ENCODE results near the gene DYSF. TPM values are rescaled to one million over a fixed set of nuclear protein-coding genes. Genes with fewer than 3 reads are reported as not detected.
"Not testable (repeated sequence)": the region's sequence is repeated elsewhere in the genome, so short reads cannot be mapped to it uniquely, and the experiment has no call there.

The DYSF gene
- polyA plus RNA-seq, 1 of the 3 experiments (the other 2 are of a cell fraction) = 0.10 TPM

DNA sequence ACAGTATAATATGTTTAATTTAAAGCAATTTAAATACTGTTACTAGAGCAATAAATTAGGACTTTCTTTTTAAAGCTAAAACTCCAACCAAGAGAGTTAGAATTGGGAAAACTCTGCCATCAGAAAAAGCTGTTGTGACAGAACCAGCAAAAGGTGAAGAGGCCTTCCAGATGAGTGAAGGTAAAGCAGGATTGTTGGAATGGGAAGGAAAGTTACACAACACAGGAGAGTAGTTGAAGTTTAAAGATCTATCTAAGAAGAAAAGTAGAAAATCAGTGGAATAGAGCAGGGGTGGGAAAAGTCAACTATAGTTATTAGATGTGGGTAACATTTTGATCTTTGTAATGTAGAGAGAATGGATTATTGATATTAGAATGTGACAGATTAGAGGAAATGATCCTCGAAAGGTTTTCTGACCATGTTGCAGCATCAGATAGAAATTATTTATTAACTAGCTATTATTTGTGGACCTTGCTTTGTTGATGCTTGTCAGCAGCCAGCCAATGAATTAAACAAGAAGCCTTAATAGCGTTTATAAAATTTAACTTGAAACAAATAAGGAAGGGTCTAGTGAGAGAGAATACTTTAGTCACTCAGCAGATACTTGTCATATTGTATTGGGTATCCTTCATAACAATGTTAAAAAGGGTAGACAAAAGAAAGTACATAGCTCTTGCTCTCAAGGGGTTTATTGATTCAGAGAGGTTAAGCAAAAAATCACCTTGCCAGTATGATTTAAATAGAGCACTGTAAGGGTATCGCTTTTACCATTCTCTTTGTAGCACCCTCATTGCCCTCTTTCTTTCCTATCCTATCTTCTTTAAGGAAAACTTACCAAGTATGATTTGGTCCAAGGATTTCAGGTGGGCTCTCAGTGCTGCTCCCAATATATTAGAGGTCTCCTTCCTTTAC, 24.6 kb upstream of the DYSF start:
- Histone ChIP-seq H3K9me2 (no peaks in the 10 kb centered on the region), H3K79me2 (ENCODE audit: insufficient read depth) (no peaks in the 10 kb centered on the region), H3K9ac (no peak overlapping the region), H2AFZ (ENCODE audit: low read depth) (no peak overlapping the region), H3F3A (replicated peaks; ENCODE audit: insufficient read depth) (no peaks in the 10 kb centered on the region), H3K27me3 (ENCODE audit: insufficient read depth) (no peaks in the 10 kb centered on the region), H3K9me3 (no peaks in the 10 kb centered on the region), H3K27ac (ENCODE audit: low read depth in 2 of 2, low read length in 1 of 2) (no peak overlapping the region), H3K4me2 (no peak overlapping the region), H4K20me1 (ENCODE audit: insufficient read depth) (no peaks in the 10 kb centered on the region), H3K36me3 (replicated peaks in 1 of 2; ENCODE audit: control insufficient read depth in 1 of 2, insufficient read depth in 2 of 2, low read length in 1 of 2) (peaks cover 75 to 89% of the 10 kb centered on the region in 2 experiments), H3K4me1 (ENCODE audit: control insufficient read depth in 1 of 2, insufficient read depth in 2 of 2, low read depth in 1 of 2, low read length in 1 of 2) (no peaks in the 10 kb centered on the region), H3K4me3 (ENCODE audit: low read depth in 2 of 2, low read length in 1 of 2) (no peak overlapping the region)
- POLR2A ChIA-PET = no interaction called here
- CTCF ChIA-PET = interaction anchor here (0.6 kb wide), 1 partner anchor 140 kb away, joined by 3 read pairs; no protein-coding TSS in a partner anchor
- 96% methylated on average over 3 of the region's 3 CpGs for WGBS (ENCODE audit: low lambda C conversion rate)
- no peak for DNase-seq
- TF ChIP-seq CTCF (IDR thresholded peaks at IDR 0.05) = no peak

GRCh38 chr2:71445142-71445541, 8.2 kb upstream of the DYSF start:
- DNase-seq; CTCF ChIA-PET; H3K9me2 ChIP-seq; H3K27me3 ChIP-seq (ENCODE audit: insufficient read depth); H3K9me3 ChIP-seq; H3K4me2 ChIP-seq; H3K4me1 ChIP-seq (ENCODE audit: control insufficient read depth in 1 of 2, insufficient read depth in 2 of 2, low read depth in 1 of 2, low read length in 1 of 2); H2AFZ ChIP-seq (ENCODE audit: low read depth); H3K79me2 ChIP-seq (ENCODE audit: insufficient read depth); POLR2A ChIA-PET; H3K27ac ChIP-seq (ENCODE audit: low read depth in 2 of 2, low read length in 1 of 2); H3K9ac ChIP-seq; H3F3A ChIP-seq (replicated peaks; ENCODE audit: insufficient read depth); H4K20me1 ChIP-seq (ENCODE audit: insufficient read depth); H3K4me3 ChIP-seq (ENCODE audit: low read depth in 2 of 2, low read length in 1 of 2): not testable (repeated sequence)
- 88% methylated on average over 5 of the region's 5 CpGs for WGBS (ENCODE audit: low lambda C conversion rate)
- H3K36me3 ChIP-seq (replicated peaks in 1 of 2; ENCODE audit: control insufficient read depth in 1 of 2, insufficient read depth in 2 of 2, low read length in 1 of 2) = peaks cover 8 to 21% of the 10 kb centered on the region in 2 experiments

- H3K79me2 ChIP-seq (ENCODE audit: insufficient read depth) = no peaks in the 10 kb centered on the region
- H3K4me2 ChIP-seq = no peak overlapping the region
- H3K36me3 ChIP-seq (replicated peaks in 1 of 2; ENCODE audit: control insufficient read depth in 1 of 2, insufficient read depth in 2 of 2, low read length in 1 of 2) = peaks cover 8 to 19% of the 10 kb centered on the region in 2 experiments
- WGBS (ENCODE audit: low lambda C conversion rate) = 100% methylated on average over 1 of the region's 1 CpG
- no peaks in the 10 kb centered on the region for H3K9me2 ChIP-seq
- ChIA-PET POLR2A (no interaction called here), CTCF (interaction anchor here (0.9 to 1.3 kb wide), 2 partner anchors 14 to 64 kb away, joined by 3 read pairs; no protein-coding TSS in a partner anchor)
- H4K20me1 ChIP-seq (ENCODE audit: insufficient read depth) = no peaks in the 10 kb centered on the region; the same call in 1 of the 2 replicates
- H3K4me1 ChIP-seq (ENCODE audit: control insufficient read depth in 1 of 2, insufficient read depth in 2 of 2, low read depth in 1 of 2, low read length in 1 of 2) = no peaks in the 10 kb centered on the region
- no peaks in the 10 kb centered on the region for H3K9me3 ChIP-seq
- H3K4me3 ChIP-seq (ENCODE audit: low read depth in 2 of 2, low read length in 1 of 2) = no peak overlapping the region
- H2AFZ ChIP-seq (ENCODE audit: low read depth) = no peak overlapping the region
- no peak overlapping the region for H3K27ac ChIP-seq (ENCODE audit: low read depth in 2 of 2, low read length in 1 of 2)
- H3F3A ChIP-seq (replicated peaks; ENCODE audit: insufficient read depth) = no peaks in the 10 kb centered on the region
- DNase-seq = no peak
- no peak overlapping the region for H3K9ac ChIP-seq
- H3K27me3 ChIP-seq (ENCODE audit: insufficient read depth) = no peaks in the 10 kb centered on the region
- no peak for TF ChIP-seq SMC3 (IDR thresholded peaks at IDR 0.05; ENCODE audit: low read depth, low read length)
- no peak for TF ChIP-seq REST (IDR thresholded peaks at IDR 0.05; ENCODE audit: low read depth, low read length)
- no peak for TF ChIP-seq NRF1 (IDR thresholded peaks at IDR 0.05; ENCODE audit: low read depth, low read length)
- no peak for TF ChIP-seq CHD2 (IDR thresholded peaks at IDR 0.05; ENCODE audit: low read length, partially characterized antibody)
- no peak for TF ChIP-seq FOXJ3 (CRISPR knock-in tag; IDR thresholded peaks at IDR 0.05)
- TF ChIP-seq SIN3A (IDR thresholded peaks at IDR 0.05; ENCODE audit: borderline replicate concordance, low read depth, low read length) = no peak
- TF ChIP-seq POLR2AphosphoS5 (IDR thresholded peaks at IDR 0.05; ENCODE audit: low read depth, low read length) = no peak
- TF ChIP-seq, protein P1, sequence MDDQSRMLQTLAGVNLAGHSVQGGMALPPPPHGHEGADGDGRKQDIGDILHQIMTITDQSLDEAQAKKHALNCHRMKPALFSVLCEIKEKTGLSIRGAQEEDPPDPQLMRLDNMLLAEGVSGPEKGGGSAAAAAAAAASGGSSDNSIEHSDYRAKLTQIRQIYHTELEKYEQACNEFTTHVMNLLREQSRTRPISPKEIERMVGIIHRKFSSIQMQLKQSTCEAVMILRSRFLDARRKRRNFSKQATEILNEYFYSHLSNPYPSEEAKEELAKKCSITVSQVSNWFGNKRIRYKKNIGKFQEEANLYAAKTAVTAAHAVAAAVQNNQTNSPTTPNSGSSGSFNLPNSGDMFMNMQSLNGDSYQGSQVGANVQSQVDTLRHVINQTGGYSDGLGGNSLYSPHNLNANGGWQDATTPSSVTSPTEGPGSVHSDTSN (IDR thresholded peaks at IDR 0.05) = no peak
- no peak for TF ChIP-seq EP300 (IDR thresholded peaks at IDR 0.05; ENCODE audit: borderline replicate concordance in 1 of 2, low read depth in 1 of 2, low read length in 1 of 2)
- TF ChIP-seq USF1 (IDR thresholded peaks at IDR 0.05; ENCODE audit: borderline replicate concordance, low read depth) = no peak
These were observed 6.9 kb upstream of the DYSF start for GRCh38 chr2:71446505-71446904.
